Epithelial cell of proximal tubule (primary cell): Measurements from ENCODE around the gene ARAP2. TPM values are rescaled to one million over a fixed set of nuclear protein-coding genes. Genes with fewer than 3 reads are reported as not detected.

Source experiments
- DNase-seq: peaks from one replicate; pipeline ENCODE4 v3.0.0-alpha.2; 2011; ENCODE audit warnings: low read depth
- H3K4me3 ChIP-seq: 2 replicates; pipeline ENCODE4 v1.5.1; 2011; ENCODE audit warnings: low read depth, mild to moderate bottlenecking, low read length
- total RNA-seq: library from RNA; depleted of rRNA; stranded (reverse); fragments of >200 nt; gene quantifications from 2 replicates; pipeline ENCODE4 v1.2.3, GENCODE V29; 2015
- TF ChIP-seq, protein P1 (sequence below): conservative IDR thresholded peaks from 2 replicates; pipeline ENCODE4 v1.5.1; 2012; ENCODE audit warnings: low read depth, mild to moderate bottlenecking, low read length

Gene ARAP2
- total RNA-seq, 1 donor from 2014 or later, result 10.1 TPM

- no peak for DNase-seq
- H3K4me3 ChIP-seq, result no peak overlapping the region
- TF ChIP-seq, protein P1, sequence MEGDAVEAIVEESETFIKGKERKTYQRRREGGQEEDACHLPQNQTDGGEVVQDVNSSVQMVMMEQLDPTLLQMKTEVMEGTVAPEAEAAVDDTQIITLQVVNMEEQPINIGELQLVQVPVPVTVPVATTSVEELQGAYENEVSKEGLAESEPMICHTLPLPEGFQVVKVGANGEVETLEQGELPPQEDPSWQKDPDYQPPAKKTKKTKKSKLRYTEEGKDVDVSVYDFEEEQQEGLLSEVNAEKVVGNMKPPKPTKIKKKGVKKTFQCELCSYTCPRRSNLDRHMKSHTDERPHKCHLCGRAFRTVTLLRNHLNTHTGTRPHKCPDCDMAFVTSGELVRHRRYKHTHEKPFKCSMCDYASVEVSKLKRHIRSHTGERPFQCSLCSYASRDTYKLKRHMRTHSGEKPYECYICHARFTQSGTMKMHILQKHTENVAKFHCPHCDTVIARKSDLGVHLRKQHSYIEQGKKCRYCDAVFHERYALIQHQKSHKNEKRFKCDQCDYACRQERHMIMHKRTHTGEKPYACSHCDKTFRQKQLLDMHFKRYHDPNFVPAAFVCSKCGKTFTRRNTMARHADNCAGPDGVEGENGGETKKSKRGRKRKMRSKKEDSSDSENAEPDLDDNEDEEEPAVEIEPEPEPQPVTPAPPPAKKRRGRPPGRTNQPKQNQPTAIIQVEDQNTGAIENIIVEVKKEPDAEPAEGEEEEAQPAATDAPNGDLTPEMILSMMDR, result no peak
Observed at GRCh38 chr4:36081185-36081584, 163.1 kb downstream of the ARAP2 start.

DNA sequence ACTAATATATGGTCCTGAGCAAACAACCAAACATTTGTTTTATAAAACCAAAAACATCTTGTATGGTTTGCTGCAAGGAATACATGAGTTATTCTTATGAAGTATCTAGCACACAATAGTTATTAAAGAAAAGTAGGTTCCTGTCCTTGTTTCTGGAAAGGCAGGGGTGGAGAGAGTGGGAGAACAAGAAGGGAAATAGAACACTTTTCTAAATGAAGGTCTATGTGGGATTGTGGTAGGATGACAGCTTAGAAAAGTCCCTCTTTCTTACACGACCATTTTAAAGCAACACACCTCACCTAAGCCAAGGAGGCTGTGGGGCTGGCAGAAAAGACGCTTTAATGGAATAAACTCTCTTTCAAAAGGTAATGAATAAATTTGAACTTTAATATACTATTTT lies 164.6 kb downstream of the ARAP2 start:
- DNase-seq, result no peak
- TF ChIP-seq, protein P1, result no peak
- H3K4me3 ChIP-seq, result no peak overlapping the region

DNA sequence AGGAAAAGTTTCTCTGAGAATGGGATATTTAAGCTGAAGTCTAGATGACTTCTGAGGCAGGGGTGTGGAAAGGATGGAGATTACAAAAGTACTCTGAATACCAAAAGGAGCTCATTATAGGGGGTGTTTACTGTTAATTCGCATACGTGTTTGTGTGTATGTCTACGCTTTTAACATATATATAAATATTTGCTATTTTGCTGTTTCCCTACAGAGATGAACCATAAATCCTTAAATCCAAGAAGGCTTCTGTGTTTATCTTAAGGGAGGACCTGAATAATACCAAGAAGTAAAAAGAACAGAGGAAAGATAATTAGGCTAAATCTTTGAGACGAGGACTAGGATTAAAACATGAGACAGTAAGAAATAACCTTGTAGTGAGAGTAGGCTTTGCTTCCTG lies 166.0 kb downstream of the ARAP2 start:
- TF ChIP-seq, protein P1, result no peak

DNA sequence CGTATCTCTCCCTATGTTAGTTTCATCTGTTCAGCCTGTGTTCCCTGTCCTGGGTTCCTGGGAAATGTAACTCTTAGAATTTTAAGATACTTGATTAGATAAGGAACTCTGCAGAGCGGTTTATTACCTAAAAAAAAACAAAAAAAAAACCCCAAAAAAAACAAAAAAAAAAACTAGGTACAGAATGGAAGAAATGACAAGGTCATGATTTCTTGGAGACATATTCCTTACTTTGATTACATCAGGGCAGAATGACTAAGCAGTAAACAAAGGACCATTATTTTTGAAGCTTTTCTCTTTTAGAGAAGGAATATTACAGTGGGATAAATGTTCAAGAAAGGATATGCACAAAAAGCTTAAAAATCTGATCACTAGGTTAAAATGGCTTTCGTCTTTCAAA lies 171.8 kb downstream of the ARAP2 start:
- TF ChIP-seq, protein P1, result no peak
- H3K4me3 ChIP-seq, result no peak overlapping the region
- no peak for DNase-seq

More for the DNA sequence above, 166.0 kb downstream of the ARAP2 start:
- H3K4me3 ChIP-seq, result no peak overlapping the region
- no peak for DNase-seq

GRCh38 chr4:36067116-36067515 lies 177.2 kb downstream of the ARAP2 start:
- TF ChIP-seq, protein P1, result no peak
- no peak for DNase-seq
- no peak overlapping the region for H3K4me3 ChIP-seq

DNA sequence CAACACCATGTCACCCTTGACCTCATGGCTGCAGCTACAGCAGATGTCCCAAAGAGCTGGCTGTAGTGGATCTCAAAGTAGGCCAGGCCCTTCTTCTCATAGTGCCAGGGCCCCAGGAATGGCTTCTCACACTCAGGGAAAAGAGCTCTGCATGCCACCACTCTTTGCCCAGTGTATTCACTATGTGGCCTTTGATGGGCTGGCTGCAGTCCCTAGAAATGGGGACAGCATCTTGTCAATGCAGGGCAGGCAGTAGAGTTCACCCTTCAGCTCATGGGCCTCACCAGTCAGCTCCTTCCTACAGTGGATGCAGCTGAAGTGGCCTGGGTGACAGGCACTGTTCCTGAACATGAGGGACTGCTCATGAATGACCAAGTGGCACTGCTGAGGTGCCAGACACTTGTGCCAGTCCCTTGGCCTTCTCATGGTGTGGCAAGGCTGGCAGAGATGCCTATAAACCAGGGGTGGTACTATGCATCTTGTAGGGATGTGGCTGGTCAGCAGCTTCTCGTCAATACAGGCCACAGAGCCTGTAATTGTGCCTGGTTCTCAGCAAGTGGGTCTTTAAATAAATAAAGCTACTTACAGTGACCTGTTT lies 178.9 kb downstream of the ARAP2 start:
- TF ChIP-seq, protein P1, result no peak
- DNase-seq, result no peak
- no peak overlapping the region for H3K4me3 ChIP-seq

DNA sequence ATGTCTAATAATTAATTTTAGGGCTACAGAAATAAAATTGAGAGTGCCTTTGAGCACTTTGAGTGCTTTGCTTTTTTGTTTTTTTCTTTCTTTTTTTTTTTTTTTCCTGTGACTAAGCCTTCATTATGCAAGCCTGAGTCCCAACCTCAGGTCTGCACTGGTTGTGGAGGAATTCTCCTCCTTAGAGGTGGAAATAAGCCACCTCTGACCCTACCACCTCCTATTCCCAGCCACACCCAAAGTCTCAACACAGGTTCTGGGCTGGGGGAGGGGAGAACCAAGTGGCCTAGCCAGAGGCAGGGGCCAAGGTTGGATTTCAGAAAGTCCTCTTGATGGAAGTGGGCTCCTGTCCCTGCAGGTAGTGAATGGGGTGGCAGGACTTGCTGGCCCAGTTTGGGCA lies 180.2 kb downstream of the ARAP2 start:
- no peak overlapping the region for H3K4me3 ChIP-seq
- TF ChIP-seq, protein P1, result no peak
- peak; percentile 12 for DNase-seq
